IMR-90 (cell line): ENCODE results near the gene VWA8.

Experiments
- BHLHE40 ChIP-seq: fragments of 150-350 bp; IDR thresholded peaks from 2 replicates; pipeline ENCODE4 v1.6.1; 2016; ENCODE audit warnings: mild to moderate bottlenecking, low read depth, low read length
- RAD21 ChIP-seq: IDR thresholded peaks from 2 replicates; pipeline ENCODE4 v1.6.1; 2012; ENCODE audit warnings: low read length, improper control_type of control experiment
- SMC3 ChIP-seq: fragments of 150-350 bp; IDR thresholded peaks from 2 replicates; pipeline ENCODE4 v1.6.1; 2016; ENCODE audit warnings: low read depth, mild to moderate bottlenecking, antibody characterized with exemption, low read length, moderate library complexity
- TF ChIP-seq, protein P1 (sequence below): conservative IDR thresholded peaks from 2 replicates; pipeline ENCODE4 v1.5.1; 2012; ENCODE audit warnings: mild to moderate bottlenecking, low read depth, low read length, improper control_type of control experiment

- TF ChIP-seq RAD21 (no peak), BHLHE40 (no peak), SMC3 (no peak)
- TF ChIP-seq, protein P1, sequence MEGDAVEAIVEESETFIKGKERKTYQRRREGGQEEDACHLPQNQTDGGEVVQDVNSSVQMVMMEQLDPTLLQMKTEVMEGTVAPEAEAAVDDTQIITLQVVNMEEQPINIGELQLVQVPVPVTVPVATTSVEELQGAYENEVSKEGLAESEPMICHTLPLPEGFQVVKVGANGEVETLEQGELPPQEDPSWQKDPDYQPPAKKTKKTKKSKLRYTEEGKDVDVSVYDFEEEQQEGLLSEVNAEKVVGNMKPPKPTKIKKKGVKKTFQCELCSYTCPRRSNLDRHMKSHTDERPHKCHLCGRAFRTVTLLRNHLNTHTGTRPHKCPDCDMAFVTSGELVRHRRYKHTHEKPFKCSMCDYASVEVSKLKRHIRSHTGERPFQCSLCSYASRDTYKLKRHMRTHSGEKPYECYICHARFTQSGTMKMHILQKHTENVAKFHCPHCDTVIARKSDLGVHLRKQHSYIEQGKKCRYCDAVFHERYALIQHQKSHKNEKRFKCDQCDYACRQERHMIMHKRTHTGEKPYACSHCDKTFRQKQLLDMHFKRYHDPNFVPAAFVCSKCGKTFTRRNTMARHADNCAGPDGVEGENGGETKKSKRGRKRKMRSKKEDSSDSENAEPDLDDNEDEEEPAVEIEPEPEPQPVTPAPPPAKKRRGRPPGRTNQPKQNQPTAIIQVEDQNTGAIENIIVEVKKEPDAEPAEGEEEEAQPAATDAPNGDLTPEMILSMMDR = no peak
Observed at GRCh38 chr13:41580345-41580744, 380.6 kb downstream of the VWA8 start.
